ENCODE measurements around the gene KRT79.

KRT79 gene

DNA sequence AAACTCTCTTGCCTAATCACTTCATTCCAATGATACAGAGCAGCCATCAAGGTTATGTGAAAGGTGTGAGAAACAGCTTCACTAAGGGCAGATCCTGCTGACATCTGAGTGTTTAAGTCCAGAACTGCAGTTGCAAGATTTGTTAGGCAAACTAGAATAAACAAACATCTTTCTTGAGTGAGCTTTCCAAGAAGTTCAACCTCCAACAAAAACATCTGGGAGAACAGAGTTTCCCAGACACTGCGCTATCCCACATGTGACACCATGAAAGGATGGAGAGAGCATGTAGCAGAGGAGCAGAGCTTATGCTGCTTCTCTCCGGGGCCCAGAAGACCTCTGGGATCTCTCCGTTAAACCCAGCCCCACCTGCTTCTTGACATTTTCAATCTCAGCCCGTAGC lies 62.6 kb downstream of the KRT79 start:
- DNase-seq (ENCODE audit: low read depth) = no peak

Data from activated T-cell treated with anti-CD3 and anti-CD28 coated beads for 48 hours (primary cell).